ENCODE measurements around the gene RNF220. TPM values are rescaled to one million over a fixed set of nuclear protein-coding genes. Genes with fewer than 3 reads are reported as not detected.

The RNF220 gene
- total RNA-seq, 1 donor, result 53.2 TPM

DNA sequence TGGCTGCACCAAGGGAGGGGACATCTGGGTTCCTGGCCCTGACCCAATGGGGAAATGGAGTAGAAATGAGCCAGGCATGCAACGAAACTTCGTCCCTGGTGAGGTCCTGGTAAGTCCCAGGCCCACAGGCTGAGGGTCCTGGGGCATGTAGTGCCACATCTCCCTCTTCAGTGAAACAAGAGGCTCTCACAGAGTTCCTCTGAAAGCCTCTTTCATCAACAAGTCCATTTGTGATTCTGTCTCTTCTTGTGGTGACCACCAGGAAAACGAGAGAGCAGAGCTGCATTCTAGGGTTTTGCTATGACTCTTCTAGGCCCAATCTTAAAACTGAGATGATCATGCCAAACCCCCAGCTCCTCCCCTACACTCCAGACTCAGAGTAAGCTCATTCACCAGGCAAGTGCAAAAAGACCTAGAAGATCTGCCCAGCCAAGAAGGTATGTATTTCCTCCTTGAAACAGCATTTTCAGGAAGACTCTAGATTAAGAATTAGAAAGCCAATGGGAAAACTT, 24.3 kb upstream of the RNF220 start:
- no peak for TF ChIP-seq CTCF (IDR thresholded peaks at IDR 0.05; ENCODE audit: extremely low read depth, low read depth, low read length)
- Histone ChIP-seq H2AFZ (ENCODE audit: low read length) (no peak overlapping the region), H3K79me2 (ENCODE audit: insufficient read depth, low read length) (no peaks in the 10 kb centered on the region), H3K9me3 (ENCODE audit: low read depth, low read length) (no peaks in the 10 kb centered on the region), H3K36me3 (ENCODE audit: insufficient read depth, low read length) (no peaks in the 10 kb centered on the region), H3K4me3 (ENCODE audit: insufficient read depth, low read length) (no peak overlapping the region), H3K27ac (ENCODE audit: low read depth, low read length) (no peak overlapping the region), H4K20me1 (ENCODE audit: insufficient read depth, low read length) (no peaks in the 10 kb centered on the region), H3K4me1 (ENCODE audit: insufficient read depth, low read length) (no peaks in the 10 kb centered on the region), H3K27me3 (ENCODE audit: insufficient read depth, low read length) (peaks cover 24% of the 10 kb centered on the region), H3K4me2 (ENCODE audit: insufficient read depth, low read length) (no peak overlapping the region)
- DNase-seq (ENCODE audit: insufficient read length, low spot score, missing footprints), result no peak

DNA sequence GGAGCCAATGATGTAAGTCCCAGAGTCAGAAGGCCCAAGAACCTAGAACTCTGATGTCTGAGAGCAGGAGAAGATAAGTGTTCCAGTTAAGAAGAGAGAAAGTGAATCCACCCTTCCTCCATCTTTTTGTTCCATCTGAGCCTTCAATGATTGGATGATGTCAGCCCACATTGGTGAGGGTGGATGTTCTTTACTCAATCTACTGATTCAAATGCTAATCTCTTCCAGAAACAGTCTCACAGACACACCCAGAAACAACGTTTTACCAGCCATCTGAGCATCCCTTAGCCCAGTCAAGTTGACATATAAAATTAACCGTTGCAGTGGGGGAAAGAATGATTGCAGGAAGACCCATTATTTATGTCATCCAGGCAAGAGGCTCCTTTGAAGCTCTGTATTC, 16.5 kb upstream of the RNF220 start:
- H3K79me2 ChIP-seq (ENCODE audit: insufficient read depth, low read length), result no peaks in the 10 kb centered on the region
- H3K36me3 ChIP-seq (ENCODE audit: insufficient read depth, low read length), result no peaks in the 10 kb centered on the region
- H4K20me1 ChIP-seq (ENCODE audit: insufficient read depth, low read length), result no peaks in the 10 kb centered on the region
- H3K4me2 ChIP-seq (ENCODE audit: insufficient read depth, low read length), result no peak overlapping the region
- no peak for DNase-seq (ENCODE audit: insufficient read length, low spot score, missing footprints)
- no peak overlapping the region for H2AFZ ChIP-seq (ENCODE audit: low read length)
- TF ChIP-seq CTCF (IDR thresholded peaks at IDR 0.05; ENCODE audit: extremely low read depth, low read depth, low read length), result no peak
- no peak overlapping the region for H3K27ac ChIP-seq (ENCODE audit: low read depth, low read length)
- H3K27me3 ChIP-seq (ENCODE audit: insufficient read depth, low read length), result peaks cover 19% of the 10 kb centered on the region
- no peak overlapping the region for H3K4me3 ChIP-seq (ENCODE audit: insufficient read depth, low read length)
- H3K4me1 ChIP-seq (ENCODE audit: insufficient read depth, low read length), result peaks cover 11% of the 10 kb centered on the region
- H3K9me3 ChIP-seq (ENCODE audit: low read depth, low read length), result no peaks in the 10 kb centered on the region

GRCh38 chr1:44389437-44389836, 15.6 kb upstream of the RNF220 start:
- Histone ChIP-seq H3K9me3 (ENCODE audit: low read depth, low read length) (no peaks in the 10 kb centered on the region), H3K27ac (ENCODE audit: low read depth, low read length) (peak overlapping the region; percentile 43), H3K4me3 (ENCODE audit: insufficient read depth, low read length) (no peak overlapping the region), H2AFZ (ENCODE audit: low read length) (no peak overlapping the region), H3K4me1 (ENCODE audit: insufficient read depth, low read length) (peaks cover 11% of the 10 kb centered on the region), H4K20me1 (ENCODE audit: insufficient read depth, low read length) (no peaks in the 10 kb centered on the region), H3K79me2 (ENCODE audit: insufficient read depth, low read length) (no peaks in the 10 kb centered on the region), H3K27me3 (ENCODE audit: insufficient read depth, low read length) (peaks cover 13% of the 10 kb centered on the region), H3K4me2 (ENCODE audit: insufficient read depth, low read length) (no peak overlapping the region), H3K36me3 (ENCODE audit: insufficient read depth, low read length) (no peaks in the 10 kb centered on the region)
- no peak for TF ChIP-seq CTCF (IDR thresholded peaks at IDR 0.05; ENCODE audit: extremely low read depth, low read depth, low read length)
- DNase-seq (ENCODE audit: insufficient read length, low spot score, missing footprints), result no peak

GRCh38 chr1:44390277-44390676, 14.8 kb upstream of the RNF220 start:
- H3K4me3 ChIP-seq (ENCODE audit: insufficient read depth, low read length), result no peak overlapping the region
- no peaks in the 10 kb centered on the region for H4K20me1 ChIP-seq (ENCODE audit: insufficient read depth, low read length)
- peak overlapping the region; percentile 43 for H3K27ac ChIP-seq (ENCODE audit: low read depth, low read length)
- H3K36me3 ChIP-seq (ENCODE audit: insufficient read depth, low read length), result no peaks in the 10 kb centered on the region
- no peak for DNase-seq (ENCODE audit: insufficient read length, low spot score, missing footprints)
- H3K4me2 ChIP-seq (ENCODE audit: insufficient read depth, low read length), result peak overlapping the region; percentile 45
- no peak overlapping the region for H2AFZ ChIP-seq (ENCODE audit: low read length)
- no peaks in the 10 kb centered on the region for H3K9me3 ChIP-seq (ENCODE audit: low read depth, low read length)
- H3K4me1 ChIP-seq (ENCODE audit: insufficient read depth, low read length), result peaks cover 11% of the 10 kb centered on the region
- peaks cover 15% of the 10 kb centered on the region for H3K27me3 ChIP-seq (ENCODE audit: insufficient read depth, low read length)
- TF ChIP-seq CTCF (IDR thresholded peaks at IDR 0.05; ENCODE audit: extremely low read depth, low read depth, low read length), result no peak
- no peaks in the 10 kb centered on the region for H3K79me2 ChIP-seq (ENCODE audit: insufficient read depth, low read length)

Measured in osteoblast (primary cell).